ENCODE measurements around the gene PIGZ.
A peak's percentile ranks its signal among the peaks of the same experiment; 100 is the strongest.
"Not testable (repeated sequence)": the region's sequence is repeated elsewhere in the genome, so short reads cannot be mapped to it uniquely, and the experiment has no call there.

The PIGZ gene

DNA sequence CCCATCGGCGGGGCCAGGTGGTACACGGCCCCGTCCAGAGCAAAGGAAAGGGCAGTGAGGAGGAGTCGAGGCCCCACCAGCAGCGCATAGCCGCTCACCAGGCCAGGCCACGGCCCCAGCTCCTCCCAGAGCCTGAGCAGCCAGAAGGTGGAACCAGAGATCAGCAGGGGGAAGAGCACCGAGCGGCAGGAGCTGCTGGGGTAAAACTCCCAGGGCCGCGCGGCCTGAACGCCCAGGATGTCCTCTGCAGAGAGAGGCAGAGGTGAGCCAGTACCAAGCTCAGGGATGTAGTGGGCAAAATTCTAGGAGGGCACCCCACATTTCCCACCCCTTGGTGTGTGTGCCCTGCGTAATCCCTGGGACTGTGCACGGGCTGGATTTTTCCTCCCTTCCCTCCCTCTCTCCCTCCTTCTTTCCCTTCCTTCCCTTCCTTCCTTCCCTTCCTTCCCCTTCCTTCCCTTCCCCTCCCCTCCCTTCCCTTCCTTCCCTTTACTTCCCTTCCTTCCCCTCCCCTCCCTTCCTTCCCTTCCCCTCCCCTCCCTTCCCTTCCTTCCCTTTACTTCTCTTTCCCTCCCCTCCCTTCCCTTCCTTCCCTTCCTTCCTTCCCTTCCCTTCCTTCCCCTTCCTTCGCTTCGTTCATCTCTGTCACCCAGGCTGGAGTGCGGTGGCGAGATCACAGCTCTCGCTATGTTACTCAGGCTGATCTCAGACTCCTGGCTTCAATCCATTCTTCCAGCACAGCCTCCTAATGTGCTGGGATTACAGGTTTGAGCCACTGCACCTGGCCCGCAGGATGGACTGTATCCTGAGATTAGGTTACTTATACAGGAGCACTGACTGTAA lies 20.0 kb downstream of the PIGZ start:
- no peak for DNase-seq

DNA sequence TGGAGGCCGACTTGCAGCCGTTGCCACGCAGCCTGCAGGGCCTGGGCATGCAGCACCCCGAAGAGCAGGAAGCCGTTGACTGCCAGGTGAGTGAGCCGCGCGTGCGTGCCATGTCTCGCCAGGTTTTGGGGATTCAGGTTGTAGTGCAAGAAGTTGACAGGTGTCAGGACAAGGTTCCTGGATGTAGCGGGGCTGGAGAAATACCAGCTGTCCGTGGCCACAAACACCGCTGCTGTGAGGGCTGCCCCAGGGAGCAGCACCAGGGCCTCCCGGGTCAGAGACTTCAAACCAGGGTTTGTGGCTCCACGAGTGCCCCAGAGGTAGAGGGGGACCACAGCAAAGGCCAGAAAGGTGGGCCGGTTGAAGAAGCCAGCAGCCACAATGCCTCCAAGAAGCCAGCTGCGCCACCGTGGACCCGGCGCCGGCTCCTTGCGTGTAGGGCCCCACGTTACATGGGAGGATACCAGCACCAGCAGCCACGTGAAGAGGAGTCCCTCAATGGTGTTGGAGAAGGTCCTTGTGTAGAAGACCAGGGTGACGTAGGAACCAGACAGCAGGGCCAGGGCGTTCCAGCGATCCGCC lies 20.7 kb downstream of the PIGZ start:
- DNase-seq = no peak

DNA sequence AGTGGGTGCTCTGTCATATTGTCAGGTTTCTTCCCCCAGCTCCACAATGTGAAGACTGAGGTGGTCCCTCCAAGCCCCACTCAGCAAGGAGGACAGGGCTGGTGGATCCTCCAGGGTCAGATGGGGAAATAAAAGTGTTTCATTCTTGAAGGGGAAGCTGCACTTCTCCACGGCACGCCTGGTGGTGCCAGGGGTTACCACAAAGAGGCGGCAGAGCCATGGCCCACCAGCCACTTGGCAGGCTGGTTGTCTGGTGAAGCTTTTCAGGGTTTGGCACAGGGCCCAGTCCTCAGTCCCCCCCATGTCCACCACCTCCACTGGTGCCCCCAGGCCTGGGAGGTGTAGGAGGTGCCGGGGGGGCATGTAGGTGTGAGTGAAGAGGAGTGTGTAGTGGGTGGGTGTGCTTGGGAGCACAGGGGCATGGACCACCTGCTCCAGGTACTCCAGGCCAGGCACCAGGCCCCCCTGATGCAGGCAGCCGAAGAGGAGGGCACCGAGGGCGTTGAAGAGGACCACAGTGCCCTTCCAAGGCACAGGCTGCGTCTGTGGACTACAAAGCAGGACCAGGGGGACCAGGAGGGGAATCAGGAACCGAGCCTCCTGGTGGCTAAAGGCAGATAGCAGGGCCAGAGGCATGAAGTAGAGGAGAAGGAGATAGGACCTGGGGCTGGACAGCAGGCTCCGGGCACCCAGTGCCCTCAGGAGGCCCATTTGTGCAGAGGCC lies 21.3 kb downstream of the PIGZ start:
- DNase-seq = no peak

DNA sequence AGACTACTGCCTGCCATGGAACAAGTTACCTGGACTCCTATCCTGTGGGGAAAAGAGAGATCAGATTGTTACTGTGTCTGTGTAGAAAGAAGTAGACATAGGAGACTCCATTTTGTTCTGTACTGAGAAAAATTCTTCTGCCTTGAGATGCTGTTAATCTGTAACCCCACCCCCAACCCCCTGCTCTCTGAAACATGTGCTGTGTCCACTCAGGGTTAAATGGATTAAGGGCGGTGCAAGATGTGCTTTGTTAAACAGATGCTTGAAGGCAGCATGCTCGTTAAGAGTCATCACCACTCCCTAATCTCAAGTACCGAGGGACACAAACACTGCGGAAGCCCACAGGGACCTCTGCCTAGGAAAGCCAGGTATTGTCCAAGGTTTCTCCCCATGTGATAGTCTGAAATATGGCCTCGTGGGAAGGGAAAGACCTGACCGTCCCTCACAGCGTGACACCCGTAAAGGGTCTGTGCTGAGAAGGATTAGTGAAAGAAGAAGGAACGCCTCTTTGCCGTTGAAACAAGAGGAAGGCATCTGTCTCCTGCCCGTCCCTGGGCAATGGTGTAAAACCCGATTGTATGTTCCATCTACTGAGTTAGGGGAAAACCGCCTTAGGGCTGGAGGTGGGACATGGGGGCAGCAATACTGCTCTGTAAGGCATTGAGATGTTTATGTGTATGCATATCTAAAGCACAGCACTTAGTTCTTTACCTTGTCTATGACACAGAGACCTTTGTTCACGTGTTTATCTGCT lies 24.4 kb downstream of the PIGZ start:
- DNase-seq = not testable (repeated sequence)

DNA sequence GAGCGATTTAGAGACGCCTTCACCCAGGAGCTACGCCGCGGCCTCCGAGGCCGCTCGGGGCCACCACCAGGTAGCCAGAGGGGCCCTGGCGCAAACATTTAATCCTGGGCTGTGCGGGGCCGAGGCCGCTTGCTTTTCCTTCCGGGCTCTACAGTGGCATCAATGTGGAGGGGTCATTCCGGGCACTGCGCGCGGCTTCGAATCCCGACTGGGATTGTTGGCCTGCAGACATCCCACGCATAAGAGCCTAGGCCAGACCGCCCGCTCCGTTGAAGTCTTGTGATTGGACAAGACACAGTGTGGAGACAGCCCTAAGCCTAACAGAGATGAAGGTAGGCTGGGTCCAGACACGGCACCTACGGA lies 25.7 kb downstream of the PIGZ start:
- DNase-seq = peak; percentile 7 to 76 (median 36)

DNA sequence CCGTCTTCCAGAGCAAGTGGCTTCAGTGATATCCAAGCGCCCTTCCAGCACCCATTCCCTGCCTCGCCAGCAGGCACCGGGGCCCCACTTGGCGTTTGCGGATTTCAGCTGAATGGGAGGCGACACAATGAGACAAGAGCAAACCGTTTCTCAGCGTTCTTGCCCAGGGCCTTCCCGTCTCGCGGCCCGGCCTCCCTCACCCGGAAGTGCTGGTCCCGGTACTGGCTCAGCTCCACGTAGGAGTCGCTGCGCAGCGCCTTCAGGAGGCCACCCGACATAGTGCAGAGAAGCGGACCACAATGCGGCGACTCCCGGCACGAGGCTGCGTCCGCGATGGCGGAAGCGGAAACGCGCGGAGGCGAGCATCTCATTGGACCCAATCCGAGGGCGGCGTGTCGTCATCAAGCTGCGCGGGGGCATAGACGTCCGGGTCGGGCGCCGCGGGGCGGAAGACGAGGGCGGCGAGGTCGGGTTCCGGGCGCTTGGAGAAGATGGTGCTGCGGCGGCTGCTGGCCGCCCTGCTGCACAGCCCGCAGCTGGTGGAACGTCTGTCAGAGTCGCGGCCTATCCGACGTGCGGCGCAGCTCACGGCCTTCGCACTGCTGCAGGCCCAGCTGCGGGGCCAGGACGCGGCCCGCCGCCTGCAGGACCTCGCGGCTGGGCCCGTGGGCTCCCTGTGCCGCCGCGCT lies 26.3 kb downstream of the PIGZ start, which contains the start of gene NCBP2:
Gene NCBP2, minus strand, starts transcription at position 303 of the 689 bp plus-strand sequence. Its CDS starts 25 bp downstream, at position 278.
- peak; percentile 100 for DNase-seq

DNA sequence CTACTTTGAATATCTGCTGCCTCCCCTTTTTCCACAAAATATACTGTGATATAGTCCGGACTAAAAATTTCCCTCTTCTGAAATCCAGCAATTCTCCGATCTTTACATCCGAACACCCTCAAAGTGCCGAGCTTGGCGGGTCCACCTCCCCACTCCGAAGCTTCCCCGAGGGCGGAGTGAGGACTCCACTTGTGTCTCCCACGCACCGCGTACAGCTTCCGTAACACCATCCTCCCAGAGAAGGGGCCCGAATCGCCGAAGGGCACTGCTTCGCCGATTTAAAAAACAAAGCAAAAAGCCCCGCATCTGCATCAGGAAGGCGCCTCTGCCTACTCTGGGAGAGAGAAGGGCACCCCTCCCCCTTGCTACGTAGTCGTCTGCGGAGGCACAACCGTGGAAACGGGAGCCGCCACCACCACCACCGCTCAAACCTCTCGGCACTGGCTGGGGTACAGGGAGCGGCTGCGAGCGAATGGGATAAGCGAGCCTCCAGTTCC lies 26.9 kb downstream of the PIGZ start:
- peak; percentile 76 to 87 (median 86) for DNase-seq

DNA sequence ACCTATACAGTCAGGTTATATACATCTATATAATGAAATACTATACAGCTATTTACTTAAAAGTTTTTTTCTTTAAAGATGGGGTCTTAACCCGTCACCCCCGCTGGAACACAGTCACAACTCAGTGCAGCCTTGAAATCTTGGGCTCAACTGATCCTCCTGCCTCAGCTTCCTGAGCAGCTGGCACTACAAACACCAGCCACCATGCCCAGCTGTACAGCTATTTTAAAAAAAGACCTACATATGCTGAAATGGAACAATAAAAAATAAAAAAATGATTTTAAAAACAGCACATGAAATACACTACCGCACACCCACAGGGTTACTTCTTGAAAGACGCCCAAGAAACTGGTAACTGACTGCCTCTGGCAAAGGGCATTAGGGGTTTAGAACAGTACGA lies 30.1 kb downstream of the PIGZ start:
- no peak for DNase-seq

DNA sequence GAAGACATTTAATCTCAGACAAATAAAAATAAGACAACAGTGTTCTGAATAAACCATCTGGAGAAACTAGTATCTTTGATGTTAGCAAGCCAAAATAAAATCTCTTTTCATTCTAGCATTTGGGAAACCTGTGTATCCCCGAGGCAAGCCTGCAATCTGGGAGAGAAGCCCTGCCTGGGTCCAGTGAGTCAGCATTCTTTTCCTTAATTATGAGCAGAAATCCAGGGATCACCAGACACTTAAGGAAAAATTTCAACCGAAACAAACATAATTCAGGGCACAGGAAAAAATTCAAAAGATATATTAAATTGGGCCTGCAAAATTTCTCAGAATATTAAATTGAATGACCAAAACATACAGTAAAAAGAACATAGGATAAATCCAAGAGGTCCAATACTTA lies 30.5 kb downstream of the PIGZ start:
- no peak for DNase-seq

DNA sequence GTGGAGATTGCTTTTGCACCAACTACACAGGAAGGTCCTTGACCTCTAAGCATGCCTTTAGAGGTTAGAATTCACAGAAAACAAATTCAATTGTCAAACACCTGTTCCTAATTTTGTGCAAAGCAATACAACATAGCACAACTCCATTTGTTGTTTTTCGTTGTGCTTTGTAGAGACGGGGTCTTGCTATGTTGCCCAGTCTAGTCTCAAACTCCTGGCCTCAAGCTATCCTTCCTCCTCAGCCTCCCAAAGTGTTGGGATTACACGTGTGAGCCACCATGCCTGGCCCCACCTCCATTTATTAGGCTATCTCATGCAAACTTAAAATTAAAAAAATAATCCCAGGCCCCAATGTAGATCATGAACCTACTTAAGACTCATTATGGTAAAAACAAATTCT lies 32.3 kb downstream of the PIGZ start:
- DNase-seq = no peak

DNA sequence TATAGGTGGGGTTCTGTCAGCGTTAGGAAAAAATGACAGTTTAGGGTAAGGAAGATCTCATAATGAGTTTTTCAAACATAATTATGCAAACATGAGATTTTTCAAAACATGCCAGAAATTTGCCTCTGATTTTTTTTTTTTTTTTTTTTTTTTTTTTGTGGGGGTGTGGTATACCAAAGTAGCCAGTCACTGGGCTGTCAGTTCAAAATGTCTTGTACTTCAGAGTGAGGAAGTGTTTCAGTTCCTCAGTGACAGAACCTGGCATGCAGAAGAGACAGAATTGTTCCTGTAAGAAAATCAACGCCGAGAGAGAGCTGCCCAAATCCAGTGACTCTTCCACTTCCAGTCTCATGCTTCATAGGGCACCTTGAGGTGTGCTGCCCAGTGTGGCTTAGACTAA lies 36.0 kb downstream of the PIGZ start:
- peak; percentile 40 to 68 (median 56) for DNase-seq

DNA sequence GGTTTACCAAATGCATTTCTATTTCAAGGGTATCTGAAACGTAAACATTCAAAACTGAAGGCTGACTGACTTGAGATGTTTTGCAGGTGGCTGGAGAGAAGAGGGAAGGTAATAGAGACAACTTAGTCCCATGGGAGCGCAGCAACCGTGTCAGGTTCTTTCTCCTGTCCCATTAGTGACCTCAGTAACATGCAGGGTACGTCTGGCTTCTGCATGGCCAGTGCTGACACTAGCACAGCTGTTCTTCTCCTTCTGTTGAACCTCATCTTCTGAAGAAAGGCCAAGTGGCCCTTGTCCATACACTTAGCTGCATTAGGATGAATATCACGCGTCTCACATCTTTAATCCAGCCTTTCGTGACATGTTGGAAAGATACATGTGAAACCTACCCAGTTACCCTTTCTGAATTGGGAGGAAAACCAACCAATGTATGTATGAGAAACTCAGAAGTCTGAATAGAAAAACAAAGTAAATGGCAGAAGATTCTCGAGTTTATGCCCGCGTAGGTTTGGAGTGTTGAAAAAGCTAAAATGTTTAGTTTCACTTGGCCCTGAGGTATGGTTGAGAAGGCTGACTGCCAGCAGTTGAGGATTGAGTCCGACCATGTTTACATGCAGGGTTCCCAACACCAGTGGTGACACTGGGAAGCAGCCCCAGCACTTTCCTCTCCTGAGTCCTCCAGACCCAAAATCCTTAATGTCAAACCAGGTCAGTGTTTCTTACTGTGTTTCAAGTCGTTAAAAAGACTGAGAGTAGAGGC lies 36.6 kb downstream of the PIGZ start:
- DNase-seq = no peak

DNA sequence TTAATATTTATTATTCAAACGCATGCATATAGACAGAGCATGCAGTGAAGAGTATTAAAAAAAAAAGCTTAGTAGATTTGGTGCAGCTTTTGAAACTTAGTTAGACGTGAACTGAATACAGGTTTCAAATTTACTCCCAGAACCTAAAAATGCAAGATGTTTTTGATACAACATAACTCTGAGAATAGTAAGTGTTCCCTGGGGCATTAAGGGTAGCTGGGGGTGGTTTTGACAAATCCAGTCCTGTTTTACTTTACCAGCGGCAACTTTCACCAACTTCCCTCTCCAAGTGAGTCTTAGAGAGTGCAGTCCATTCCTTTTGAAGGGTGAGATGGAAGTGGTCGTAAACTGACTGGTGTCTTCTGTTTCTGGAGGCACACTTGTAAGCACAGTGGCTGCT lies 37.5 kb downstream of the PIGZ start:
- no peak for DNase-seq

DNA sequence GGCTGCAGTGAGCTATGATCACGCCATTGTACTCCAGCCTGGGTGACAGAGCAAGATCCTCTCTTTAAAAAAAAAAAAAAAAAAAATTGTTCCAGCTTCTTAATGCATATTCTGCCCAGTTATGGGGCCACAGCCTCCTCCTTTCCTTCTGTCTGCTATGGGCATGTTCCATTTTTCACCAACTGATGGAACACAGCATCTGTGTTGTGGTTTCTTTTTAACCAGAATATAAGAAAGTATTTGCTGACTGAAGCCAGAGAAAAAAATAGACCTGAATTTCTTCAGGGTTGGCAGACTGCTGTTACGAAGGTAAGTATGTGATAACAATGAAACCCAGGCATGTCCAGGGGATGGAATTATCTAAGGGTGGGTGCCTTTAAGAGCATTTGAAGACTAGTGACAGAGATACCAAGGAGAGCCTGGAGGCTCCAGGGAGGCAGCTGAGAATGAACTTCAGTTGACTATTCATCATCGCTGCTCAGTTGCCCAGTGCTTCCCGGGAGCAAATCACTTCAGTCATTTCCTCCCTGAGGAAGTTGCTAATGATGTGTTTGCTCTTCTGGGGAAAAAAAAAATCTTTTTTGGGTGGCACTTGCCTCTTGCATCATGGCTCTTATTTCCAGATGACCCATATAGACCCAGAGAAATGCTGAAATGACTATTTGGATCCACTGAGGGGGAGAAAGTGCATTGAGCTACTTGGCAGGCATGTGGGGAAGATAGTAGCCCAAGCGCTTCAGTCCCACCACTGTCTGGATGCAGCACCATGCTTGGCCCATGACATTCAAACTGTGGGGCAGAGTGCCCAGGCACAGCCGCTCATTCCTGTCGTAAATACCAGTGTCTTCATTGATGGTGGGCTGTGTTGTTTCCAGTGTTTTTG lies 40.8 kb downstream of the PIGZ start:
- peak; percentile 21 to 67 (median 44) for DNase-seq

DNA sequence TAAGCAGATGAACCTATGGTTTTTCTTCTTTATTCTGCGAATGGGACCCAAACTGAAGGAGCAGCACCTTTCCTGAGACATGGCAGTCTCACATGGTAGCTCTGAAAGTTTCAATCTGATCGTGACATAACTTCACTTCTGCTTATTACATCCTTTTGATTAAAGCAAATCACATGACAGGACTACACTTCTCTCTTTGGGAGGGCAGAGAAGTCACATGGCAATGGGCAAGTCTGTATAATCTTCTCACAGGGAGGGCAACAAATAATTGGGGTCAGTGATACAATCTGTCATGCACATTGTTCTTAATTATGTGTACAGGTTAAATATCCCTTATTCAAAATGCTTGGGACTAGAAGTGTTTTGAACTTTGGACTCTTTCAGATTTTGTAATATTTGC lies 47.9 kb downstream of the PIGZ start:
- DNase-seq = peak; percentile 22 to 78 (median 70)

DNA sequence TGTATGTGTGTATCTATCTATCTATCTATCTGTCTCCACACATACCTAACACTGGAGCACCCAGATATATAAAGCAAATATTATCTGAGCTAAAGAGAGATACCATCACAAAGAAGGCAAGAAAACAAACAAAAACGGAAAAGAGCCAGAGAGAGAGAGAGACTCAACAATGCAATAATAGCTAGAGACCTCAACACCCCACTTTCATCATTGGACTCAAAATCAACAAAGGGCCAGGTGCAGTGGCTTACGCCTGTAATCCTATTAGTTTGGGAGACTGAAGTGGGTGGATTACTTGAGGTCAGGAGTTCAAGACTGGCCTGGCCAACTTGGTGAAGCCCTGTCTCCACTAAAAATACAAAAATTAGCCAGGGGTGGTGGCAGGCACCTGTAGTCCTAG lies 49.7 kb downstream of the PIGZ start:
- no peak for DNase-seq

DNA sequence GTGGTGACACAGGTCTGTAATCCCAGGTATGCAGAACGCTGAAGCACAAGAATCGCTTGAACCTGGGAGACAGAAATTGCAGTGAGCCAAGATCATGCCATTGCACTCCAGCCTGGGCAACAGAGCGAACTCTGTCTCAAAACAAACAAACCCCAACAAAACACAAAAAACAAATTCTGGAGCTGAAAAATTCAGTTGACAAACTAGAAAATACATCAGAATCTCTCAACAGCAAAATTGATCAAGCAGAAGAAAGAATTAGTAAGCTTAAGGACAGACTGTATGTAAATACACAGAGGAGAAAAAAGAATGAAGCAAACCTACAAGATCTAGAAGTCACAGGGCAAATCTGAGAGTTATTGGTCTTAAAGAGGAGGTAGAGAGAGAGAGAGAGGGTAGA lies 51.6 kb downstream of the PIGZ start:
- DNase-seq = no peak

DNA sequence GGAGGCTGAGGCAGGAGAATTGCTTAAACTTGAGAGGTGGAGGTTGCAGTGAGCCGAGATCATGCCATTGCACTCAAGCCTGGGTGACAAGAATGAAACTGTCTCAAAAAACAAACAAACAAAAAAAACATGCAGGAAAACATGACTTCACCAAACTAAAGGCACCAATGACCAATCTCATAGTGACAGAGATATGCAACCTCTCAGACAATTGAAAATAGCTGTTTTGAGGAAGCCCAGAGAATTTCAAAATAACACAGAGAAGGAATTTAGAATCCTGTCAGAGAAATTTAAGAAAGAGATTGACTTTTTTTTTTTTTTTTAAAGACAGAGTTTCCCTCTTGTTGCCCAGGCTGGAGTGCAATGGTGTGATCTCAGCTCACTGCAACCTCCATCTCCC lies 52.4 kb downstream of the PIGZ start:
- peak; percentile 7 to 65 (median 40) for DNase-seq

DNA sequence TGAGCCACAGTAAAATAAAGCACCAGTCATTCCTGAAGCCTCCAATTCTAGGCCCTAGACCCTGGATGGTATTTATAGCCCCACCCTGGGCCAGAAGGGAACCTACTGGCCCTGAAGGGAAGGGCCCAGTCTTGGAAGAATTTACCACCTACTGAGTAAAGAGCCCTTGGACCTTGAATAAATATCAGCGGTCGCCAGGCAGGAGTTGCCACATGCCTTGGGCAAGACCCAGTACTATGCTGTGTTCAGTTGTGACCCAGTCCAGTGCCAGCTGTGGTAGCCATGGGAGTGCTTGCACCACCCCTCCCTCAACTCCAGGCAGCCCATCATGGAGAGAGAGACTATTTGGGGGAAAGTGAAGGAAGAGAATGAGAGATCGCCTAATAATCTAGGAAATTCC lies 53.3 kb downstream of the PIGZ start:
- no peak for DNase-seq

DNA sequence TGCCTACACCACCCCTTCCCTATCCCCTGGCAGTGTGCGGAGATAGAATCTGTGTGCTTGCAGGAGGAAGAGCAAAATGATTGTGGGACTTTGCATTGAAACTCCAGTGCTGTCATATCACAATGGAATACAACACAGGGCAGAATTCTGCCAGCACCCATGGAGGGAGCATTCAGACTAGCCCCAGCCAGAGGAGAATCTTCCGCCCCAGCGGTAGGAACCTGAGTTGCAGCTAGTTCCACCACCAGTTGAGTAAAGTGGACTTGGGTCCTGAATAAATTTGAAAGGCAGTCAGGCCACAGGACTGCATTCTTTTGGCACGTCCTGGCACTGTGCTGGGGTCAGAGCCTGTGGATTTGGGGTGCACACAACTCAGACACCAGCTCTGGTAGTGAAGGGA lies 53.8 kb downstream of the PIGZ start:
- no peak for DNase-seq

Data from suppressor macrophage (primary cell).